Smooth muscle cell (in vitro differentiated cells): ENCODE data around the gene ARHGAP22. TPM values are rescaled to one million over a fixed set of nuclear protein-coding genes. Genes with fewer than 3 reads are reported as not detected.

Experiments used
- DNase-seq: peaks from one replicate; lab custom pipeline; 2025; ENCODE audit not compliant: unreplicated experiment; lab: John Stamatoyannopoulos, UW
- H2AFZ ChIP-seq: fragments of 200-600 bp; sonication (generic); 2 replicates; pipeline ENCODE4 v1.6.0; 2016; ENCODE audit warnings: antibody characterized with exemption, low read depth, mild to moderate bottlenecking
- H3F3A ChIP-seq: fragments of 200-600 bp; sonication (generic); 2 replicates; pipeline ENCODE4 v1.6.0; 2017; ENCODE audit warnings: antibody characterized with exemption, low read depth
- H3K27ac ChIP-seq: fragments of 200-600 bp; sonication (generic); 2 replicates; pipeline ENCODE4 v1.5.1; 2016; ENCODE audit warnings: low read depth, mild to moderate bottlenecking
- H3K27me3 ChIP-seq: fragments of 200-600 bp; sonication (generic); 2 replicates; pipeline ENCODE4 v1.6.1; 2016; ENCODE audit warnings: low read depth, mild to moderate bottlenecking
- H3K36me3 ChIP-seq: fragments of 200-600 bp; sonication (generic); 2 replicates; pipeline ENCODE4 v1.5.1; 2016; ENCODE audit warnings: low read depth
- H3K4me1 ChIP-seq: fragments of 200-600 bp; sonication (generic); 2 replicates; pipeline ENCODE4 v1.5.1; 2016; ENCODE audit warnings: low read depth
- H3K4me2 ChIP-seq: fragments of 200-600 bp; sonication (generic); 2 replicates; pipeline ENCODE4 v1.6.0; 2016; ENCODE audit warnings: mild to moderate bottlenecking
- H3K4me3 ChIP-seq: fragments of 200-600 bp; sonication (generic); 2 replicates; pipeline ENCODE4 v1.5.1; 2016; ENCODE audit warnings: mild to moderate bottlenecking
- H3K79me2 ChIP-seq: fragments of 200-600 bp; sonication (generic); 2 replicates; pipeline ENCODE4 v1.6.0; 2016; ENCODE audit warnings: low read depth, mild to moderate bottlenecking
- H3K9ac ChIP-seq: fragments of 200-600 bp; sonication (generic); 2 replicates; pipeline ENCODE4 v1.6.0; 2016; ENCODE audit warnings: low read depth
- H3K9me3 ChIP-seq: fragments of 200-600 bp; sonication (generic); replicated peaks from 2 replicates; pipeline ENCODE4 v1.5.1; 2016; ENCODE audit warnings: low read depth
- H4K20me1 ChIP-seq: fragments of 200-600 bp; sonication (generic); 2 replicates; pipeline ENCODE4 v1.6.0; 2016; ENCODE audit warnings: low read depth
- WGBS: methylation state at CpG from one replicate; pipeline ENCODE4 v1.1.7; 2016; ENCODE audit warnings: low lambda C conversion rate; 5-methylcytosine and 5-hydroxymethylcytosine counted together
- polyA plus RNA-seq: library from polyadenylated mRNA; unstranded; fragments of >200 nt; fragmentation: Nextera tagmentation; extraction: Ambion mirVana; gene quantifications from 2 replicates; pipeline ENCODE4 v1.2.1, GENCODE V29; 2016
- total RNA-seq: library from RNA; depleted of rRNA; stranded (reverse); fragments of >200 nt; gene quantifications from 2 replicates; pipeline ENCODE4 v1.2.3, GENCODE V29; 2014
- TF ChIP-seq, protein P1 (sequence below): fragments of 200-600 bp; sonication (generic); IDR thresholded peaks from 2 replicates; pipeline ENCODE4 v1.5.1; 2017; ENCODE audit warnings: borderline replicate concordance, mild to moderate bottlenecking, antibody characterized with exemption; ENCODE audit not compliant: insufficient read depth, poor library complexity, severe bottlenecking

ARHGAP22 gene
- total and polyA plus RNA-seq, 2 experiments from 2014 or later: 1.8 to 8.8 TPM

DNA sequence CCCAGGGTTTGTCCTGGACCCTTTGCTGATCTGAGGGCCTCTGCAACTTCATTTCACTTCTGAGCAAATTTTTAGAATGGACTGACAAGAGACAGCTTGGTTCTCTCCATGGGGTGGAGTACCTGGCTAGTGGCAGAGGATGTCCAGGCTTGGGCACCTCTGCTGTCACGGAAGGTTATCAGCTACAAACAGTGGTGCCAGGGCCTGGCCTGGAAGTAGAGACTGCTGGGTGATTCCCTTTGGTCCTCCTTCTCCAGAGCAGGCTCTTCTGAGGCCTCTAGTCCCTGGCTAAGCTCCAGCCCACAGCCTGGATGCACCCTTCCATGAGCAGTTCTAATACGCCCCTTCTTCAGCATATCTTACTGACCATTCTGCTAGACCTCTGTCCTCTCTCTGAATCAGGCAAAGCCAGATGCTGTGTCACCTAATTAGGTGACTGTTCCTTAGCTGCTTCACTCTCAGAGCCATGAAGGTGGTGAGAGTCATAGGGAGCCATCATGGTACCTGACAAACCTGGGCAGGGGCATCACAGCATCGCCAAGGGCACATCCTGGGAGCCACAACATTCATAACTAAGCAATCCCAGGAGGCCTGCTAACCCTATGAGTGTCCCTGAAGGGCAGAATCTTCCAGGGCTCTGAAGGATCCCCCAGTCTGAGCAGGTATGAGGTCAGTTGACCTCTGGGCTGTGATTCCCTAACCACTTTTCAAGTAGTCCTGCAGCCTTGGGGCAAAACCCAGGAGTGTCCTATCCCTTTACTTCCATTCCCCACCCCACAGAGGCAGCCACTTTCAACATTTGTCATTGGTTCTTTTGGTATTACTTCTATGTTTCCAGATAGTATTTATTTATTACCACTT lies 4.0 kb downstream of the ARHGAP22 start:
- Histone ChIP-seq H4K20me1 (no peaks in the 10 kb centered on the region), H3K36me3 (no peaks in the 10 kb centered on the region), H3K4me1 (no peaks in the 10 kb centered on the region), H3K27me3 (peaks cover 10% of the 10 kb centered on the region), H3K27ac (no peak overlapping the region), H3F3A (no peaks in the 10 kb centered on the region), H3K9me3 (no peaks in the 10 kb centered on the region), H3K79me2 (no peaks in the 10 kb centered on the region), H3K4me2 (no peak overlapping the region), H2AFZ (no peak overlapping the region), H3K9ac (no peak overlapping the region), H3K4me3 (no peak overlapping the region)
- TF ChIP-seq, protein P1, sequence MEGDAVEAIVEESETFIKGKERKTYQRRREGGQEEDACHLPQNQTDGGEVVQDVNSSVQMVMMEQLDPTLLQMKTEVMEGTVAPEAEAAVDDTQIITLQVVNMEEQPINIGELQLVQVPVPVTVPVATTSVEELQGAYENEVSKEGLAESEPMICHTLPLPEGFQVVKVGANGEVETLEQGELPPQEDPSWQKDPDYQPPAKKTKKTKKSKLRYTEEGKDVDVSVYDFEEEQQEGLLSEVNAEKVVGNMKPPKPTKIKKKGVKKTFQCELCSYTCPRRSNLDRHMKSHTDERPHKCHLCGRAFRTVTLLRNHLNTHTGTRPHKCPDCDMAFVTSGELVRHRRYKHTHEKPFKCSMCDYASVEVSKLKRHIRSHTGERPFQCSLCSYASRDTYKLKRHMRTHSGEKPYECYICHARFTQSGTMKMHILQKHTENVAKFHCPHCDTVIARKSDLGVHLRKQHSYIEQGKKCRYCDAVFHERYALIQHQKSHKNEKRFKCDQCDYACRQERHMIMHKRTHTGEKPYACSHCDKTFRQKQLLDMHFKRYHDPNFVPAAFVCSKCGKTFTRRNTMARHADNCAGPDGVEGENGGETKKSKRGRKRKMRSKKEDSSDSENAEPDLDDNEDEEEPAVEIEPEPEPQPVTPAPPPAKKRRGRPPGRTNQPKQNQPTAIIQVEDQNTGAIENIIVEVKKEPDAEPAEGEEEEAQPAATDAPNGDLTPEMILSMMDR: no peak
- WGBS: 98% methylated on average over 3 of the region's 3 CpGs
- no peak for DNase-seq

DNA sequence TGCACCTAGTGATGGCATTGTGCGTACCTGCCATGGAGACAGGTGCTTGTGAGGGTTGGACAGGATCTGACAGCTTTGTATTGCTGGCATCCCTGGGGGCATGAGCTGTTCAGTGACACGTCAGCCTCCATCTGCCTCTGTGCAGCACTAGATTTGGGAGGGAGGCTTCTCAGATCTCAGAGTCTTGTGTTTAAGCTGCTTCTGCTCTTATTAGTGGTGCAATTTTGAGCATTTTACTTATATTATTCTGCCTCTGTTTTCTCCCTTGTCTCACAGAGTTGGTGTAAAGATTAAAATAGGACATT lies 5.1 kb downstream of the ARHGAP22 start:
- Histone ChIP-seq H3K9me3 (no peaks in the 10 kb centered on the region), H4K20me1 (no peaks in the 10 kb centered on the region), H3K79me2 (no peaks in the 10 kb centered on the region)

DNA sequence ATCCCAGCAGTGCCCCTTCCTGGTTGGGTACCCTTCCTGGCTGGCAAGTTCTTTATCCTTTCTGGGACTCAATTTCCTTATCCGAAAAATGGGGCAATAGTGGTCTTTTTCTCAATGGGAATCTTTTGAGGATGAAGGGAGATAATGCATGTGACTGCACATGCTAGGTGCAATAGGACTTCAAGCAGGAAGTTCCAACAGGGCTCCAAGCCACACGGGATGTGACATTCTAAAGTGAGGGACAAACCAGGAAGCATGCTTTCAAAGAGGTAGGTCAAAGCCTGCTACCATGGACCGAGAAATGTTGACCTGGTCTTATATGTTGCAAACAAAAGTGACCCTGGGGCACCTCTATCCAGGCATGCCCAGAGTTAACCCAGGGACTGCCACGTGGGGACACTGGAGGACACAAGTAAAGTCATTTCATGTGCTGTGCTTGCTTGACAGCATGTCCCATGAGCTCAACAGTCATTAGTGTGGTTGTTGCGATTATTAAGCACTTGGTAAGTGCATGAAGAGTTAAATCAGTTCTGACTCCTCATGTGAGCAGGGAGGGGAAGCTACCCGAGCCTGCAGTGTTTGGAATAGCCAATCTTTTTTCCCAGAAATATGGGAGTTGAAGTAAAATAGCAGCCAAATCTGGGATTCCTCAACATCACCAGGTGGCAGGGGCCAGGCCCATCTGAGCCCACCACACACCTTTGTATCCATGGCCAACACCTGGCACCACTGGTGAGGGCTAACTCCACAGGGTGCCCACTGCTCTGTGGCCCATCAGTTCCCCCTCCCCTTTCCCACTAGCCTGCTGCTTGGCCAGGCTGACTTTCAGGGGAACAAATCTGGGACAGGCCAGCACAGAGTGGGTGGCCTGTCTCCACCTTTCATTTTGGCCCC lies 5.7 kb downstream of the ARHGAP22 start:
- Histone ChIP-seq H3K36me3 (no peaks in the 10 kb centered on the region), H3F3A (no peaks in the 10 kb centered on the region), H3K27ac (no peak overlapping the region), H3K4me3 (no peak overlapping the region), H4K20me1 (no peaks in the 10 kb centered on the region), H3K9me3 (no peaks in the 10 kb centered on the region), H3K4me1 (peaks cover 7% of the 10 kb centered on the region), H3K27me3 (peaks cover 6% of the 10 kb centered on the region), H3K4me2 (no peak overlapping the region), H2AFZ (no peak overlapping the region), H3K9ac (no peak overlapping the region), H3K79me2 (no peaks in the 10 kb centered on the region)
- TF ChIP-seq, protein P1: no peak
- WGBS: 81% methylated on average over 6 of the region's 6 CpGs
- DNase-seq: no peak

More for the DNA sequence above, 5.1 kb downstream of the ARHGAP22 start:
- H2AFZ ChIP-seq: no peak overlapping the region
- no peak overlapping the region for H3K4me3 ChIP-seq
- H3K9ac ChIP-seq: no peak overlapping the region
- H3K27me3 ChIP-seq: peaks cover 9% of the 10 kb centered on the region
- no peaks in the 10 kb centered on the region for H3F3A ChIP-seq
- H3K4me1 ChIP-seq: peaks cover 4% of the 10 kb centered on the region
- H3K27ac ChIP-seq: no peak overlapping the region
- H3K4me2 ChIP-seq: no peak overlapping the region
- 74% methylated on average over 2 of the region's 2 CpGs for WGBS
- no peaks in the 10 kb centered on the region for H3K36me3 ChIP-seq
- no peak for DNase-seq
- TF ChIP-seq, protein P1: no peak
